Activated B cell treated with CpG ODN at 0.5 μM for 24 hours (primary cell): ENCODE measurements around the gene TBC1D13. TPM values are rescaled to one million over a fixed set of nuclear protein-coding genes. Genes with fewer than 3 reads are reported as not detected.

ENCODE experiments used
- ATAC-seq: fragments of 200-7000 bp; cut with Tn5 transposase; one replicate; pipeline ENCODE4 v1.10.0; 2021; ENCODE audit warnings: low read depth, mild to moderate bottlenecking, moderate library complexity
- CTCF ChIA-PET: fragments of 350-600 bp; sonication (Branson Sonifier 250); formaldehyde crosslinking; loops from one replicate; lab custom pipeline; 2021; ENCODE audit warnings: antibody characterized with exemption; lab: Charles Lee
- POLR2A ChIA-PET: fragments of 350-600 bp; sonication (Branson Sonifier 250); formaldehyde crosslinking; loops from one replicate; lab custom pipeline; 2021; ENCODE audit warnings: antibody characterized with exemption; lab: Charles Lee
- DNase-seq: peaks from one replicate; pipeline ENCODE4 v3.0.0; 2022
- H3K27ac Mint-ChIP-seq: one replicate; pipeline ENCODE4 v1.8.0; 2020; ENCODE audit warnings: mixed read lengths
- H3K27me3 Mint-ChIP-seq: one replicate; pipeline ENCODE4 v1.8.0; 2021; ENCODE audit warnings: mixed read lengths
- H3K36me3 Mint-ChIP-seq: one replicate; pipeline ENCODE4 v1.8.0; 2021; ENCODE audit warnings: low read depth, mixed read lengths
- H3K4me1 Mint-ChIP-seq: one replicate; pipeline ENCODE4 v1.8.0; 2021; ENCODE audit warnings: mixed read lengths
- H3K4me3 Mint-ChIP-seq: one replicate; pipeline ENCODE4 v1.8.0; 2020; ENCODE audit warnings: mild to moderate bottlenecking, mixed read lengths
- H3K9me3 Mint-ChIP-seq: one replicate; pipeline ENCODE4 v1.8.0; 2020; ENCODE audit warnings: mixed read lengths
- intact Hi-C: fragments of 100-400 bp; cut with micrococcal nuclease; formaldehyde crosslinking; loops from one replicate; pipeline ENCODE4 v1.15.1; 2024
- total RNA-seq: library from RNA; stranded (reverse); gene quantifications from 2 replicates; pipeline ENCODE4 v1.2.3, GENCODE V29; 2022
- TF ChIP-seq, protein P1 (sequence below): fragments of 200-600 bp; IDR thresholded peaks from one replicate; pipeline ENCODE4 v1.8.0; 2022; ENCODE audit warnings: antibody characterized with exemption, mild to moderate bottlenecking

TBC1D13 gene
- total RNA-seq, 1 donor from 2014 or later, result 26.4 TPM

GRCh38 chr9:128835246-128836210 lies 48.5 kb downstream of the TBC1D13 start:
- intact Hi-C loops, result no loop called here
- H3K9me3 Mint-ChIP-seq, result no peaks in the 10 kb centered on the region
- no peak overlapping the region for H3K4me3 Mint-ChIP-seq
- ChIA-PET POLR2A (no interaction called here), CTCF (no interaction called here)
- H3K36me3 Mint-ChIP-seq, result no peaks in the 10 kb centered on the region
- TF ChIP-seq, protein P1, sequence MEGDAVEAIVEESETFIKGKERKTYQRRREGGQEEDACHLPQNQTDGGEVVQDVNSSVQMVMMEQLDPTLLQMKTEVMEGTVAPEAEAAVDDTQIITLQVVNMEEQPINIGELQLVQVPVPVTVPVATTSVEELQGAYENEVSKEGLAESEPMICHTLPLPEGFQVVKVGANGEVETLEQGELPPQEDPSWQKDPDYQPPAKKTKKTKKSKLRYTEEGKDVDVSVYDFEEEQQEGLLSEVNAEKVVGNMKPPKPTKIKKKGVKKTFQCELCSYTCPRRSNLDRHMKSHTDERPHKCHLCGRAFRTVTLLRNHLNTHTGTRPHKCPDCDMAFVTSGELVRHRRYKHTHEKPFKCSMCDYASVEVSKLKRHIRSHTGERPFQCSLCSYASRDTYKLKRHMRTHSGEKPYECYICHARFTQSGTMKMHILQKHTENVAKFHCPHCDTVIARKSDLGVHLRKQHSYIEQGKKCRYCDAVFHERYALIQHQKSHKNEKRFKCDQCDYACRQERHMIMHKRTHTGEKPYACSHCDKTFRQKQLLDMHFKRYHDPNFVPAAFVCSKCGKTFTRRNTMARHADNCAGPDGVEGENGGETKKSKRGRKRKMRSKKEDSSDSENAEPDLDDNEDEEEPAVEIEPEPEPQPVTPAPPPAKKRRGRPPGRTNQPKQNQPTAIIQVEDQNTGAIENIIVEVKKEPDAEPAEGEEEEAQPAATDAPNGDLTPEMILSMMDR, result no peak
- H3K27ac Mint-ChIP-seq, result no peak overlapping the region
- DNase-seq, result no peak
- H3K4me1 Mint-ChIP-seq, result no peaks in the 10 kb centered on the region
- no peak for ATAC-seq
- H3K27me3 Mint-ChIP-seq, result no peaks in the 10 kb centered on the region

GRCh38 chr9:128836509-128837145 lies 49.6 kb downstream of the TBC1D13 start:
- Mint-ChIP-seq H3K9me3 (no peaks in the 10 kb centered on the region), H3K27me3 (no peaks in the 10 kb centered on the region), H3K36me3 (no peaks in the 10 kb centered on the region), H3K4me1 (no peaks in the 10 kb centered on the region), H3K4me3 (no peak overlapping the region), H3K27ac (no peak overlapping the region)
- ATAC-seq, result no peak
- POLR2A ChIA-PET, result no interaction called here
- TF ChIP-seq, protein P1, result no peak
- DNase-seq, result no peak
- intact Hi-C loops, result no loop called here
- CTCF ChIA-PET, result no interaction called here

GRCh38 chr9:128838338-128838737 lies 51.3 kb downstream of the TBC1D13 start:
- Mint-ChIP-seq H3K36me3 (peaks cover 2% of the 10 kb centered on the region), H3K4me3 (no peak overlapping the region), H3K9me3 (no peaks in the 10 kb centered on the region), H3K27me3 (no peaks in the 10 kb centered on the region), H3K27ac (no peak overlapping the region), H3K4me1 (no peaks in the 10 kb centered on the region)
- TF ChIP-seq, protein P1, result no peak
- DNase-seq, result no peak
- CTCF ChIA-PET, result no interaction called here
- intact Hi-C loops, result no loop called here
- POLR2A ChIA-PET, result no interaction called here
- ATAC-seq, result no peak

DNA sequence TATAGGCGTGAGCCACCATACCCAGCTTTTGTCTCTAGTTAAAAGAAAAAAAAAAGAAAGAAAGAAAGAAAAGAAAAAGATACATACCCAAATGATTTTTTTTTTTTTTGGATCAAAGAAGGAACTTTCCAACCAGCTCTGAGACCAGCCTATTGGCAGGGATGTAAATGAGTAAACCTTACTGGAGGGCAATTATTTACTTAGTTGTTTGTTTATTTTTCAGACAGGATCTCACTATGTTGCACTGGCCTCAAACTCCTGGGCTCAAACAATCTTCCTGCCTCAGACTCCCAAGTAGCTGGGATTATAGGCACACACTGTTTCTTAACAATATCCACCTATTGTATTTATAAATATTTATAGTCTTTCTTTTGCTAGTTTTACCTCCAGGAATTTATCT lies 53.5 kb downstream of the TBC1D13 start:
- Mint-ChIP-seq H3K9me3 (no peaks in the 10 kb centered on the region), H3K36me3 (peaks cover 2% of the 10 kb centered on the region), H3K4me3 (no peak overlapping the region), H3K4me1 (no peaks in the 10 kb centered on the region), H3K27ac (no peak overlapping the region), H3K27me3 (no peaks in the 10 kb centered on the region)
- DNase-seq (no peak), ATAC-seq (no peak)
- intact Hi-C loops, result no loop called here
- TF ChIP-seq, protein P1, result no peak
- CTCF ChIA-PET, result no interaction called here
- POLR2A ChIA-PET, result interaction anchor here (0.7 kb wide), 1 partner anchor 12 kb away, joined by 3 read pairs; no protein-coding TSS in a partner anchor
